GM12872 (cell line): ENCODE results near the gene EFS.

Source experiments
- CTCF ChIP-seq: IDR thresholded peaks from 3 replicates; pipeline ENCODE4 v1.5.1; 2011; ENCODE audit warnings: low read depth, mild to moderate bottlenecking, low read length, moderate library complexity; ENCODE audit not compliant: insufficient read depth

Gene EFS

DNA sequence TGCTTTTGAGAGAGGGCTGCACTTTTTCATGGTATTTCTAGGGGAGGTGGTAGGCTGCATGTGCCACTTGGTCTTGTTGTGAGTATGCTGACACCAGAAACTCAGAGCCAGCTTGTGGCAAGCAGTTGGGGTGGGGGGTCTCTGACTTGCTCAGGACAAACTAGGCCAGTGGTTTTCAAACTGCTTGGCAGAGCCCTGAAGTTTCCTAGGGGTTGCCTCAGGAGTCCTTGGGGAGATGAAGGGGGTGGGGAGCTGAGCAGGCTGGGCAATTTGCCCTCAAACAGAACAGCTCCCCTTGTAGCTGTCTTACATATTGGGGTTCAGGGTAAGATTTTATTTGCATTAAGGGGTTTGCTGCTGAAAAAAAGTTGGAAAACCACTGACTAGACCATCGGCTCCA is 54.4 kb downstream of the EFS start:
- no peak for TF ChIP-seq CTCF

GRCh38 chr14:23308721-23309445 is 56.1 kb downstream of the EFS start:
- no peak for TF ChIP-seq CTCF

- TF ChIP-seq CTCF: no peak
Measured at GRCh38 chr14:23307687-23308644, 57.0 kb downstream of the EFS start.

DNA sequence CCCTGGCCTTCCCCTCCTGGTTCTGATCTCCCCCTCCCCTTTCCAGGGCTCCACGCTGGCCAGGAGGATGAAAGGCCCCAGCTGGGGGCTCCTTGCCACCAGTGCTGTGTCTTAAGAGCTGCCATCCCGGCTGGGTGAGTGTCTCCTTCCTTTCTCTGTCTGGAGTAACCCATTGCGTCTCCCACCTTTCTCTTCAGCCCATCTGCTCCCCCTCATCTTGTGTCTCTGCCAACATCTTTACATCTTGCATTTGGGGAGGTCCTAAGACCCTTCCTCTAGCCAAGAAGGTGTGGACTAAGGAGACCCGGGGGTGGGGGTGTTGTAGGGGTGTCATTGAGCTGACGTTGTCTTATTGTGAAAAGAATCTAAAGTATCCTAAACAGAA is 57.8 kb downstream of the EFS start:
- no peak for TF ChIP-seq CTCF

GRCh38 chr14:23306412-23307145 is 58.4 kb downstream of the EFS start, which contains the start of gene BCL2L2:
BCL2L2 (plus strand) TSS chr14:23306833; CDS start chr14:23307768, 935 bp downstream.
- no peak for TF ChIP-seq CTCF
